Sigmoid colon (tissue), 4 donors: ENCODE results near the gene STAMBP.

Experiments
- CTCF ChIP-seq, 4 experiments: fragments of 450-650 bp in 3 of 4; fragments of 200-600 bp in 1 of 4; IDR thresholded peaks; one replicate each; pipeline ENCODE4 v1.5.1; 2016 to 2019; ENCODE audit warnings: antibody characterized with exemption in 4 of 4, mild to moderate bottlenecking in 3 of 4, moderate library complexity in 2 of 4
- EP300 ChIP-seq, 4 donors: sonication (generic); formaldehyde crosslinking; IDR thresholded peaks; one replicate each; pipeline ENCODE4 v1.6.1; 2017; ENCODE audit warnings: antibody characterized with exemption in 4 of 4

GRCh38 chr2:73812635-73813034 lies 16.1 kb upstream of the STAMBP start:
- no peak for TF ChIP-seq EP300 (IDR thresholded peaks at IDR 0.05)
- TF ChIP-seq CTCF (IDR thresholded peaks at IDR 0.05), result no peak
